ENCODE results near the gene SYT9.

- no peak for TF ChIP-seq ZFP3 (CRISPR knock-in tag; IDR thresholded peaks at IDR 0.05)
- no peak for TF ChIP-seq CSDC2 (CRISPR knock-in tag; IDR thresholded peaks at IDR 0.05)
- no peak for TF ChIP-seq ZFP30 (CRISPR knock-in tag; IDR thresholded peaks at IDR 0.05)
- TF ChIP-seq ISL1 (CRISPR knock-in tag; IDR thresholded peaks at IDR 0.05), result no peak
- no peak for TF ChIP-seq PATZ1 (CRISPR knock-in tag; IDR thresholded peaks at IDR 0.05; ENCODE audit: borderline replicate concordance)
- no peak for TF ChIP-seq POU6F1 (CRISPR knock-in tag; IDR thresholded peaks at IDR 0.05; ENCODE audit: borderline replicate concordance, low read depth)
- no peak for TF ChIP-seq ARNTL (CRISPR knock-in tag; IDR thresholded peaks at IDR 0.05; ENCODE audit: borderline replicate concordance, low read depth)
- no peak for TF ChIP-seq RARB (CRISPR knock-in tag; IDR thresholded peaks at IDR 0.05)
- no peak for TF ChIP-seq CREB5 (CRISPR knock-in tag; IDR thresholded peaks at IDR 0.05; ENCODE audit: low read depth)
Measured at GRCh38 chr11:7487360-7487759, 235.7 kb downstream of the SYT9 start.
